ENCODE results near the gene GPX2. TPM values are rescaled to one million over a fixed set of nuclear protein-coding genes. Genes with fewer than 3 reads are reported as not detected.

GPX2 gene
- total RNA-seq, 2 donors from 2014 or later = 2.6 to 3.7 TPM

DNA sequence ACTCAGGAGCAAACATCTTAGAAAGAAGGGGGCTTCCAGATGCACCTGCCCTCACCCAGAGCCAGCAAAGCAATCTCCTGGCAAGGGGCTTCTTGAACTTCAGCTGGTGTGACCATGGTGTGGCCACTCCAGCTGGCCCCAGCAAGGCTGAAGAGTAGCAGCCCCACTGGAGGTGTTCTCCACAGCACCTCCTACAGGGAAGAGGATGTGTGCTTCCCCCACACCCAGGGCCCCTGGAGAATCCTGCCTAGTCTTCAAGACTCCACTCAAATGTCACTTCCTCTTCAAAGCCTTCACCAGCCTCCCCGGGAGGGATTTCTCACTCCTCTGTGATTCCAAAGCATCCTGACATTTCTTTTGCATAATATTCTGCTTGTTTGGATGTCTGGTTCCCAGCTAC is 21.1 kb upstream of the GPX2 start:
- Mint-ChIP-seq H3K27me3 (ENCODE audit: insufficient read depth) (no peaks in the 10 kb centered on the region), H3K36me3 (ENCODE audit: low read depth) (peaks cover 19% of the 10 kb centered on the region), H3K9me3 (peaks cover 3% of the 10 kb centered on the region), H3K4me3 (no peak overlapping the region), H3K27ac (peak overlapping the region; percentile 52), H3K4me1 (peaks cover 16% of the 10 kb centered on the region)
- Histone ChIP-seq H3K27ac (ENCODE audit: low read depth, low read length) (no peak overlapping the region), H3K36me3 (ENCODE audit: control insufficient read depth, insufficient read depth, low read length) (no peaks in the 10 kb centered on the region), H3K4me3 (ENCODE audit: low read length) (no peak overlapping the region), H3K9me3 (ENCODE audit: control insufficient read depth, low read length) (no peaks in the 10 kb centered on the region), H3K27me3 (ENCODE audit: control insufficient read depth, insufficient read depth, low read length, poor library complexity, severe bottlenecking) (no peaks in the 10 kb centered on the region), H3K9ac (ENCODE audit: extremely low read depth, low read length, poor library complexity, severe bottlenecking) (no peak overlapping the region), H3K4me1 (ENCODE audit: control insufficient read depth, insufficient read depth, low read length) (peaks cover 7% of the 10 kb centered on the region)
- WGBS, 2 experiments (ENCODE audit: insufficient coverage in 1 of 2, insufficient read length in 1 of 2) = 78 to 95% methylated on average over 1 of the region's 1 CpG
- TF ChIP-seq, protein P1, sequence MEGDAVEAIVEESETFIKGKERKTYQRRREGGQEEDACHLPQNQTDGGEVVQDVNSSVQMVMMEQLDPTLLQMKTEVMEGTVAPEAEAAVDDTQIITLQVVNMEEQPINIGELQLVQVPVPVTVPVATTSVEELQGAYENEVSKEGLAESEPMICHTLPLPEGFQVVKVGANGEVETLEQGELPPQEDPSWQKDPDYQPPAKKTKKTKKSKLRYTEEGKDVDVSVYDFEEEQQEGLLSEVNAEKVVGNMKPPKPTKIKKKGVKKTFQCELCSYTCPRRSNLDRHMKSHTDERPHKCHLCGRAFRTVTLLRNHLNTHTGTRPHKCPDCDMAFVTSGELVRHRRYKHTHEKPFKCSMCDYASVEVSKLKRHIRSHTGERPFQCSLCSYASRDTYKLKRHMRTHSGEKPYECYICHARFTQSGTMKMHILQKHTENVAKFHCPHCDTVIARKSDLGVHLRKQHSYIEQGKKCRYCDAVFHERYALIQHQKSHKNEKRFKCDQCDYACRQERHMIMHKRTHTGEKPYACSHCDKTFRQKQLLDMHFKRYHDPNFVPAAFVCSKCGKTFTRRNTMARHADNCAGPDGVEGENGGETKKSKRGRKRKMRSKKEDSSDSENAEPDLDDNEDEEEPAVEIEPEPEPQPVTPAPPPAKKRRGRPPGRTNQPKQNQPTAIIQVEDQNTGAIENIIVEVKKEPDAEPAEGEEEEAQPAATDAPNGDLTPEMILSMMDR (conservative IDR thresholded peaks at IDR 0.05) = peak; percentile 50
- no peak for DNase-seq

- peak; percentile 88 for DNase-seq
- TF ChIP-seq, protein P1 (conservative IDR thresholded peaks at IDR 0.05) = peak; percentile 71
- H3K27ac ChIP-seq (ENCODE audit: low read depth, low read length) = no peak overlapping the region
Measured at GRCh38 chr14:64960762-64961276, 18.3 kb upstream of the GPX2 start.

DNA sequence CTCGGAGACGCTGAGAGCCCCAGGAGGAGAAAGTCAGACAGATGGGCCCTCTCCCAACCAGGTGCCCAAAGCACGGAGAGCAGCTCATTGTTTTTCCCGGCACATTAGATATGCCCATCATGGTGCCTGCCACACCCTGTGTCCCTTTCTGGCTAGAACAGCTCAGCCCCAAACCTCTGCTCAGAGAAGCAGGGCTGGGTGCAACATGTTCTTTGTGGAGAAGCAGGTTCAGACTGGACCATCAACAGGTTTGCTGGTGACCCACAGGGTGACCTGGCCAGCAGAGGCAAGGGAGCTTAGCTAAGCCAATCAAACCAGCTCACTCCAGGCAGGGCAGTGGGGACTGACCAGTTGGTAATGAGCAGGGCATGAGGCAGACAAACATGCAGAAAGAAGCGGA is 16.2 kb upstream of the GPX2 start:
- peaks cover 29% of the 10 kb centered on the region for H3K36me3 Mint-ChIP-seq (ENCODE audit: low read depth)
- no peak overlapping the region for H3K4me3 Mint-ChIP-seq
- H3K4me1 Mint-ChIP-seq = peaks cover 33% of the 10 kb centered on the region
- H3K27me3 Mint-ChIP-seq (ENCODE audit: insufficient read depth) = no peaks in the 10 kb centered on the region
- peaks cover 10% of the 10 kb centered on the region for H3K36me3 ChIP-seq (ENCODE audit: control insufficient read depth, insufficient read depth, low read length)
- no peaks in the 10 kb centered on the region for H3K9me3 ChIP-seq (ENCODE audit: control insufficient read depth, low read length)
- TF ChIP-seq, protein P1 (conservative IDR thresholded peaks at IDR 0.05) = no peak
- WGBS, 2 experiments (ENCODE audit: insufficient coverage in 1 of 2, insufficient read length in 1 of 2) = 86 to 93% methylated on average over 3 to 5 of the region's 5 CpGs
- peaks cover 4% of the 10 kb centered on the region for H3K4me1 ChIP-seq (ENCODE audit: control insufficient read depth, insufficient read depth, low read length)
- H3K27ac ChIP-seq (ENCODE audit: low read depth, low read length) = no peak overlapping the region
- no peak overlapping the region for H3K4me3 ChIP-seq (ENCODE audit: low read length)
- H3K27ac Mint-ChIP-seq = no peak overlapping the region
- no peak overlapping the region for H3K9ac ChIP-seq (ENCODE audit: extremely low read depth, low read length, poor library complexity, severe bottlenecking)
- H3K27me3 ChIP-seq (ENCODE audit: control insufficient read depth, insufficient read depth, low read length, poor library complexity, severe bottlenecking) = no peaks in the 10 kb centered on the region
- no peak for DNase-seq
- peaks cover 18% of the 10 kb centered on the region for H3K9me3 Mint-ChIP-seq

More at GRCh38 chr14:64960762-64961276, 18.3 kb upstream of the GPX2 start:
- WGBS, 2 experiments (ENCODE audit: insufficient coverage in 1 of 2, insufficient read length in 1 of 2) = 73 to 84% methylated on average over 2 to 5 of the region's 5 CpGs
- H3K27me3 ChIP-seq (ENCODE audit: control insufficient read depth, insufficient read depth, low read length, poor library complexity, severe bottlenecking) = no peaks in the 10 kb centered on the region
- peaks cover 10% of the 10 kb centered on the region for H3K36me3 ChIP-seq (ENCODE audit: control insufficient read depth, insufficient read depth, low read length)
- H3K36me3 Mint-ChIP-seq (ENCODE audit: low read depth) = peaks cover 31% of the 10 kb centered on the region
- peaks cover 4% of the 10 kb centered on the region for H3K4me1 ChIP-seq (ENCODE audit: control insufficient read depth, insufficient read depth, low read length)
- H3K27ac Mint-ChIP-seq = no peak overlapping the region
- peaks cover 23% of the 10 kb centered on the region for H3K4me1 Mint-ChIP-seq
- peaks cover 18% of the 10 kb centered on the region for H3K9me3 Mint-ChIP-seq
- H3K9me3 ChIP-seq (ENCODE audit: control insufficient read depth, low read length) = no peaks in the 10 kb centered on the region
- H3K9ac ChIP-seq (ENCODE audit: extremely low read depth, low read length, poor library complexity, severe bottlenecking) = no peak overlapping the region
- H3K27me3 Mint-ChIP-seq (ENCODE audit: insufficient read depth) = no peaks in the 10 kb centered on the region
- H3K4me3 ChIP-seq (ENCODE audit: low read length) = no peak overlapping the region
- no peak overlapping the region for H3K4me3 Mint-ChIP-seq

Measured in endodermal cell (in vitro differentiated cells).